Measurements from ENCODE around the gene GPC5.

DNA sequence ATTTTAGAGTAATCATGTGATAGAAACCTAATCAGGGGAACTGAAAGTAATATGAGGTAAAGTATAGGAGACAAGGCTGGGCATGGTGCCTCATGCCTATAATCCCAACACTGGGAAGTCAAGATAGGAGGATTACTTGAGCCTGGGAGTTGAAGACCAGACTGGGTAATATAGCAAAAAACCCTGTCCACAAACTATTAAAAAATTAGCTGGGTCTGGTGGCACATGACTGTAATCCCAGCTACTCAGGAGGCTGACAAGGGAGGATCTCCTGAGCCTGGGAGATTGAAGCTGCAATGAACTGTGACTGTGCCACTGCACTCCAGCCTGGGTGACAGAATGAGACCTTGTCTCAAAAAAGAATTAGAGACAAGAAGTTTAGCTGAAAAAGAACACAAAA is 469.9 kb downstream of the GPC5 start:
- TF ChIP-seq, protein P1, sequence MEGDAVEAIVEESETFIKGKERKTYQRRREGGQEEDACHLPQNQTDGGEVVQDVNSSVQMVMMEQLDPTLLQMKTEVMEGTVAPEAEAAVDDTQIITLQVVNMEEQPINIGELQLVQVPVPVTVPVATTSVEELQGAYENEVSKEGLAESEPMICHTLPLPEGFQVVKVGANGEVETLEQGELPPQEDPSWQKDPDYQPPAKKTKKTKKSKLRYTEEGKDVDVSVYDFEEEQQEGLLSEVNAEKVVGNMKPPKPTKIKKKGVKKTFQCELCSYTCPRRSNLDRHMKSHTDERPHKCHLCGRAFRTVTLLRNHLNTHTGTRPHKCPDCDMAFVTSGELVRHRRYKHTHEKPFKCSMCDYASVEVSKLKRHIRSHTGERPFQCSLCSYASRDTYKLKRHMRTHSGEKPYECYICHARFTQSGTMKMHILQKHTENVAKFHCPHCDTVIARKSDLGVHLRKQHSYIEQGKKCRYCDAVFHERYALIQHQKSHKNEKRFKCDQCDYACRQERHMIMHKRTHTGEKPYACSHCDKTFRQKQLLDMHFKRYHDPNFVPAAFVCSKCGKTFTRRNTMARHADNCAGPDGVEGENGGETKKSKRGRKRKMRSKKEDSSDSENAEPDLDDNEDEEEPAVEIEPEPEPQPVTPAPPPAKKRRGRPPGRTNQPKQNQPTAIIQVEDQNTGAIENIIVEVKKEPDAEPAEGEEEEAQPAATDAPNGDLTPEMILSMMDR (IDR thresholded peaks at IDR 0.05), result no peak
- TF ChIP-seq POLR2A (IDR thresholded peaks at IDR 0.05), result no peak

All from testis (tissue), 2 donors.